GM19099 (cell line): ENCODE results near the gene HOXD4.

Experiments used
- POLR2A ChIP-seq: IDR thresholded peaks from 3 replicates; pipeline ENCODE4 v1.6.1; 2011; ENCODE audit warnings: low read depth; ENCODE audit not compliant: insufficient read length; ENCODE audit errors: extremely low read depth

The HOXD4 gene

DNA sequence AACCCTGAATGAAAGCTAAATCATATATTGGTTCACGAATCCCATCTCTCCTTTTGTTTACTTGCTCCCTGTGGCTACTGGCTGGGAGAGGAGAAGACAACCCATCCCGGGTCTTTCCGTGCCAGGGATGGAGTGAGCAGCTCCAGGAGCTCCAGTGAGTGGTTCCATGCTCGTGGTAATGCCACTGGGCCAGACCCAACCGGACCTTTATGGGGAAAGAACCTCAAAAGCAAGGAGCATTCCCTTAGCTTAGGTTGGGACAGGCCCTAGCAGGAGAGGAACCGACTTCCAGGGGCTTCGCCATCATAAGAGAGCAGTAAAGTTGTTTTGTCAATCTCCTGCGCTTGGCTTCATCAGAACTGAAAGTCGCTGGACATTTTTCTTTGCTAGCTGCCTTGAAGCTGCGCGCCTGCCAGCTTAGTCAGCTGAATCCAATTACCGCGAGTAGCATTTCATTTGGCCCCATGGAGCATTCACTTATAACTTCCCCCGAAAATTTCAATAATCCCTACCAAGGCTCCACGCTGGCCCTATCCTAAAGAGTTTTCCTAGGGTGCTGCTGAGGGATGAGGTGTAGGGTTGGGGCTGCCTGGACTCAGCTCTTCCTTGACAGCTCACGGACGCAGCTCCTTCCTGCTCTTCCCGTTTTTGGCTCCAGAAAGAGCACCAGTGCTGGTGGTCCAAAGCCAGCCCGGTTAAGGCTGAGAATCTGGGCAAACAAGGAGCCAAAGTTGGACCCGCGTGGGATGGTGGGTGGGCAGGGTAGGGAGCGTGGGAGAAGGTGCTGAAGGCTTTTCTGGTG, 10.7 kb downstream of the HOXD4 start:
- TF ChIP-seq POLR2A: no peak

- TF ChIP-seq POLR2A: no peak
These were observed 11.7 kb downstream of the HOXD4 start for GRCh38 chr2:176162911-176163671.

DNA sequence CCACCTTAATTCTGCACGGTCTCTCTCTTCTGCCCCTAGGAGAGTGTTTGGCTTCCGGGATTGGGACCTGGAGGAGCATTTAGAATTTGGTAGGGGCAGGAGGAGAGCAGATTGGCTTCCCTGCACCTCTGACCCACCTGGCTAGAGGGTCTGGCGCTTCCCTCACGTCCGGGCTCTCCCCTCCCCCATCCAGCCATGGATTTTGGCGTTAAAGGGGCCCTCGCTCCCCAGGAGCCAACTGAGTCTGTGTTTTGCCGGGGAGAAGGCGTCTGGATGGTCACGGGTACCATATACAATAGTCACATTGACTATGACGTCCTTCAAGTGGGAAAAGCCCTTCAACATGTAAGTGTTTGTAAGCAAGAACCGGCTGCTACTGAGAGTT, 12.3 kb downstream of the HOXD4 start:
- TF ChIP-seq POLR2A: no peak

DNA sequence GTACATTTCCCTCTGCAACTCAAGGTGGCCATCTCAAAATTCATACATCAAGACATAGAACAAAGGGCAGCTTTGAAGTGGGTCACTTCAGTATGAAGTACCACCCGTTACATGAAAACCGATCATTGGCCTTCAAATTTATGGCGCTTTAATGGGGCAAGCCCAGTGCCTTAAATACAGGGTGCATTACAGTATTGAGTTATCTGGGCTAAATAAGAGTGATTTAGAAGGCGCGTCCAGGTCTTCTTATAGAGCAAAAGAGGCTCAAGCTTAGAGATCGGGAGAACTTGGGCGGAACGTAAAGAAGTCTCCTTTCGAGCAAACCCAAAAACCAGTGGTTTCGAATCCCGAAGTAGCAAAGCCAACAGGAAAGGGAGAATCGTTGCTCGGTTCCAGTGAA, 12.9 kb downstream of the HOXD4 start:
- no peak for TF ChIP-seq POLR2A

- no peak for TF ChIP-seq POLR2A
These were observed 13.4 kb downstream of the HOXD4 start for GRCh38 chr2:176164611-176165369.

- TF ChIP-seq POLR2A: no peak
These were observed 14.2 kb downstream of the HOXD4 start for GRCh38 chr2:176165370-176166050.

DNA sequence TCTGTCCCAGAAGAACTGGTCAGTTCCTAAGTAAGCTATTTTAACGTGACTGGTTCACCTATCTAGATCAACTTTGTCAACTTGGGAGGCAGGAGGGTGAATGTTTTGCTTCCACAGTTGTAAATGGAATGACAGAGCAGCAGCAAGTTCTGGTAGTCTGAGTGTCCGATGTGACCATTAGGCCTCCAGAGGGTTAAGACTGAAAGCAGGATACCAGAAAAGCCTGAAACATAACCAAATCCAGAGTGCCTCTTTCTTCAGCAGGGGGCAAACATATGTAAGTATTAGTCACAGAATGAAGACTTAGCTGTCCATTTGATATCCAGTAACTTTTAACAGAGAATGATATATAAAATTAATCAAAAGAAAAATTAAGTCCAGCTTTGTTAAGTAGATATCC, 14.9 kb downstream of the HOXD4 start:
- no peak for TF ChIP-seq POLR2A

- no peak for TF ChIP-seq POLR2A
These were observed 16.0 kb downstream of the HOXD4 start for GRCh38 chr2:176167398-176167797.

- no peak for TF ChIP-seq POLR2A
These were observed 17.8 kb downstream of the HOXD4 start for GRCh38 chr2:176169181-176169580.

DNA sequence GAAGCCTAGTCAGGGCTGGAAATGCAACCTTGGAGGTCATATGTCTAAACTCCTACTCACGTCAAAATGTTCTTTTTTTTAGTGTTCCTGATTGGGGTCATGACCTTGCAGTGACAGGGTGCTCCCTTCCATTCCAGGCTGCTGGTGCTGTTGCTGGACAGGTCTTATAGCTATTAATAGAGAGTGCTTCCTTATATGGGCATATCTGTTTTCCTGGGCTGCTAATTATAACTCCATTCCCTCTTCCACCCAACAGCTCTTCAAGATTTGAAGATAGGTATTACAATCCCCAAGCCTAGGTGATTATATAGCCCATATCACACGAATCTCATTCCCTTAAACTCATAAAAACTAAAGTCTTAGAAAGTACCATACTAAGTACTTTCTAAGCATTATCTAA, 18.4 kb downstream of the HOXD4 start:
- no peak for TF ChIP-seq POLR2A

DNA sequence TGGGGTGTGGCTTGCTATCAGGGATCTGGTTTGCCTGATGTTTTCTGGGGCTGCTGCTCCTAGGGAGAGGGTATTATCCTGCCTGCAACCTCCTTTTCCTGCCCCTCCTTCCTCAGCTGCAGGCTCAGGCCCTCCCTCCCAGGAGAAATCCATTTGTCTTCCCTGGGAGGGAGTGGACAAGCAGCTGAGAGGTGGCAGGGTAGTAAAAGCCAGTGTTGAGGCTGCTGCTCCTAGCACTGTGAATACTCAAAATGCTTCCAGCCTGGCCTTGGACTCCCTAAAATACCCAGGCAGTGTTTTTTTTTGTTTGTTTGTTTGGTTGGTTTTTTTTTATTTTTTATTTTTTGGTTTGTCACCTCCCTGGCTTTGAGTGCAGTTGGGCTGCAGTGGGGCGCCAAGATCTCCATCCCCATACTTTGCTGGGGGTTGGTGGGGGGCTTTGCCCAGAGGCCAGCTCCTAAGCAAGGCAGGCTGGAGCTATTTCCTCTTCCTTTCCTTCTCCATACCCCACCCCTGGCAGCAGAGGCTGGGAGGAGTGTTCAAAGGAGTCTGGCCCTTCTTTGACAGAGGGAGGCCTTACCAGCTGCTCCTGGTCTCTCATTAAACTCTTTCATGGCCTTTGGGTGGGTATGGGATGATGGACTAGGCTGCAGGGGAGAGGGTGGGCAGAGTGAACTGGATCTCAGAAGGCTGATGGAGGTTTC, 19.4 kb downstream of the HOXD4 start:
- no peak for TF ChIP-seq POLR2A

DNA sequence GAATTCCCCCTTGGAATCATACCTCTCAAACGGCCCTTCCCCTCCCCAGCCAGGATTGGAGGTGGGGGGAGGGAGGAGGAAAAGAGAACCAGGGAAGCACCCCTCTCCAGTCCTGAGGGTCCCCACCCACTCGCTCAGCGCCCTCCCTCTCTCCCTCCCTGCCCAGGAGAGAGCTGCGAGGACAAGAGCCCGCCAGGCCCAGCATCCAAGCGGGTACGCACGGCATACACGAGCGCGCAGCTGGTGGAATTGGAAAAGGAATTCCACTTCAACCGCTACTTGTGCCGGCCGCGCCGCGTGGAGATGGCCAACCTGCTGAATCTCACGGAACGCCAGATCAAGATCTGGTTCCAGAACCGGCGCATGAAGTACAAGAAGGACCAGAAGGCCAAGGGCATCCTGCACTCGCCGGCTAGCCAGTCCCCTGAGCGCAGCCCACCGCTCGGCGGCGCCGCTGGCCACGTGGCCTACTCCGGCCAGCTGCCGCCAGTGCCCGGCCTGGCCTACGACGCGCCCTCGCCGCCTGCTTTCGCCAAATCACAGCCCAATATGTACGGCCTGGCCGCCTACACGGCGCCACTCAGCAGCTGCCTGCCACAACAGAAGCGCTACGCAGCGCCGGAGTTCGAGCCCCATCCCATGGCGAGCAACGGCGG, 20.1 kb downstream of the HOXD4 start:
- TF ChIP-seq POLR2A: no peak

DNA sequence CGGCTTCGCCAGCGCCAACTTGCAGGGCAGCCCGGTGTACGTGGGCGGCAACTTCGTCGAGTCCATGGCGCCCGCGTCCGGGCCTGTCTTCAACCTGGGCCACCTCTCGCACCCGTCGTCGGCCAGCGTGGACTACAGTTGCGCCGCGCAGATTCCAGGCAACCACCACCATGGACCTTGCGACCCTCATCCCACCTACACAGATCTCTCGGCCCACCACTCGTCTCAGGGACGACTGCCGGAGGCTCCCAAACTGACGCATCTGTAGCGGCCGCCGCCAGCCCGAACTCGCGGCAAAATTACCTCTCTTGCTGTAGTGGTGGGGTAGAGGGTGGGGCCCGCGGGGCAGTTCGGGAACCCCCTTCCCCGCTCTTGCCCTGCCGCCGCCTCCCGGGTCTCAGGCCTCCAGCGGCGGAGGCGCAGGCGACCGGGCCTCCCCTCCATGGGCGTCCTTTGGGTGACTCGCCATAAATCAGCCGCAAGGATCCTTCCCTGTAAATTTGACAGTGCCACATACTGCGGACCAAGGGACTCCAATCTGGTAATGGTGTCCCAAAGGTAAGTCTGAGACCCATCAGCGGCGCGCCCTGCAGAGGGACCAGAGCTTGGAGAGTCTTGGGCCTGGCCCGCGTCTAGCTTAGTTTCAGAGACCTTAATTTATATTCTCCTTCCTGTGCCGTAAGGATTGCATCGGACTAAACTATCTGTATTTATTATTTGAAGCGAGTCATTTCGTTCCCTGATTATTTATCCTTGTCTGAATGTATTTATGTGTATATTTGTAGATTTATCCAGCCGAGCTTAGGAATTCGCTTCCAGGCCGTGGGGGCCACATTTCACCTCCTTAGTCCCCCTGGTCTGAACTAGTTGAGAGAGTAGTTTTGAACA, 20.9 kb downstream of the HOXD4 start:
- TF ChIP-seq POLR2A: no peak
